MM.1S (cell line): ENCODE results near the gene LINC00305.

Experiments used
- CTCF ChIP-seq: fragments of 300-600 bp; sonication (generic); IDR thresholded peaks from 2 replicates; pipeline ENCODE4 v1.5.1; 2016; ENCODE audit warnings: antibody characterized with exemption, low read length, mixed read lengths
- EZH2 ChIP-seq: fragments of 300-600 bp; sonication (generic); optimal IDR thresholded peaks from 2 replicates; pipeline ENCODE3; 2017; ENCODE audit warnings: low read depth, mild to moderate bottlenecking, antibody characterized with exemption, low read length, mixed read lengths
- EZH2phosphoT487 ChIP-seq: fragments of 300-600 bp; sonication (generic); IDR thresholded peaks from 2 replicates; pipeline ENCODE4 v1.6.1; 2018; ENCODE audit warnings: antibody characterized with exemption, low read length

- TF ChIP-seq CTCF = no peak
- no peak for TF ChIP-seq EZH2
- TF ChIP-seq EZH2phosphoT487 = no peak
Measured at GRCh38 chr18:64164883-64165282, 16.0 kb upstream of the LINC00305 start.
